Measurements from ENCODE around the gene PRSS8.

PRSS8 gene

GRCh38 chr16:31090540-31090939, 45.0 kb downstream of the PRSS8 start:
- ATAC-seq (ENCODE audit: low read depth): no peak
- H3K4me3 Mint-ChIP-seq: no peak overlapping the region
- H3K9me3 Mint-ChIP-seq: no peaks in the 10 kb centered on the region
- no peak for DNase-seq (ENCODE audit: low spot score in 2 of 2)
- H3K36me3 Mint-ChIP-seq: peaks cover 6% of the 10 kb centered on the region
- no peaks in the 10 kb centered on the region for H3K27me3 Mint-ChIP-seq
- peaks cover 11% of the 10 kb centered on the region for H3K4me1 Mint-ChIP-seq
- no peak overlapping the region for H3K27ac Mint-ChIP-seq

DNA sequence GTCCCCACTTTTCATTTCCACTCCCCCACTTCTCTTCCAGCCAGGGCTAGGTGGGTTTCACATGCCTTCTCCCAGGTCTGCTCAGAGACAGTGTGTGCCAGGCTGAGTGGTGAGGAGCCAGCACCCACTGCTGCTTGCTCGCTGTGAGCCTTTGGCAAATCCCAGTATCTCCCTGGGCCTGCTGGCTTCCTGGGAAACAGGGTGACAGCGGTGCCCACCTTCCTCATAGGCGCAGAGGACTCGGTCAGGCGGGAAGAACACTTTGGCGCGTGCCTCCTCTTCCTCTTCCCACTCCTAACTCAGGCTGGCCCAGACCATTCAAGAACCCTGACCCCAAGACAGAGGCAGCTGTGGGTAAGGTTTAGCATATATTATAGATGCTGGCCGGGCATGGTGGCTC, 46.3 kb downstream of the PRSS8 start:
- H3K36me3 Mint-ChIP-seq: peaks cover 6% of the 10 kb centered on the region
- no peak overlapping the region for H3K4me3 Mint-ChIP-seq

GRCh38 chr16:31088459-31089183, 46.9 kb downstream of the PRSS8 start, which contains the start of gene PRSS53:
Gene PRSS53 (minus strand): TSS chr16:31088943. CDS start chr16:31088809, 134 bp downstream.
- DNase-seq (ENCODE audit: low spot score in 2 of 2) (no peak), ATAC-seq (ENCODE audit: low read depth) (no peak)
- Mint-ChIP-seq H3K27ac (no peak within 1 kb of the TSS), H3K4me3 (no peak within 1 kb of the TSS), H3K9me3 (no peaks in the 10 kb centered on the region), H3K36me3 (peaks cover 6% of the 10 kb centered on the region), H3K4me1 (peaks cover 2% of the 10 kb centered on the region), H3K27me3 (no peaks in the 10 kb centered on the region)

More for the DNA sequence above, 46.3 kb downstream of the PRSS8 start:
- H3K27ac Mint-ChIP-seq: no peak overlapping the region
- H3K27me3 Mint-ChIP-seq: no peaks in the 10 kb centered on the region
- ATAC-seq (ENCODE audit: low read depth): no peak
- DNase-seq (ENCODE audit: low spot score in 2 of 2): no peak
- peaks cover 7% of the 10 kb centered on the region for H3K4me1 Mint-ChIP-seq
- no peaks in the 10 kb centered on the region for H3K9me3 Mint-ChIP-seq

DNA sequence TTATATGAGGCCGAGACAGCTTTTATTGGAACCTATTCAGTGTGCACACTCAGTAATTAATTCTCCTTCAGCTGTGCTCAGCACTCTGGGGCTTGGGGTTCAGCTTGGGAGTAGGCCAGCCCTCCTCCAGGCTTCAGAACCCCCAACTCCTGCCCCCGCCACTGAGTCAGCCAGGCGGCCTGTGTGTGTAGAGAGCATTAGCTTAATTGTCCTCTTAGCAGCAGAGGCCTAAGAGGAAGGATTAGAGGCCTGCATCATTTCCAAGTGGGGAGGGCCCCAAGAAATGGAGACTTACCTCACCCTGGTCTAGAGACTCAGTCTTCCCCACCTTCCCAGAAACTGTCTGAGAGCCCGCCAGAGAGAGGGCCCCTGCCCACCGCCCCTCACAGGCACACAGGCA, 47.6 kb downstream of the PRSS8 start:
- DNase-seq (ENCODE audit: low spot score in 2 of 2): no peak
- H3K4me3 Mint-ChIP-seq: no peak overlapping the region
- H3K27ac Mint-ChIP-seq: no peak overlapping the region
- no peaks in the 10 kb centered on the region for H3K27me3 Mint-ChIP-seq
- H3K9me3 Mint-ChIP-seq: no peaks in the 10 kb centered on the region
- peaks cover 6% of the 10 kb centered on the region for H3K36me3 Mint-ChIP-seq
- no peak for ATAC-seq (ENCODE audit: low read depth)
- H3K4me1 Mint-ChIP-seq: no peaks in the 10 kb centered on the region

DNA sequence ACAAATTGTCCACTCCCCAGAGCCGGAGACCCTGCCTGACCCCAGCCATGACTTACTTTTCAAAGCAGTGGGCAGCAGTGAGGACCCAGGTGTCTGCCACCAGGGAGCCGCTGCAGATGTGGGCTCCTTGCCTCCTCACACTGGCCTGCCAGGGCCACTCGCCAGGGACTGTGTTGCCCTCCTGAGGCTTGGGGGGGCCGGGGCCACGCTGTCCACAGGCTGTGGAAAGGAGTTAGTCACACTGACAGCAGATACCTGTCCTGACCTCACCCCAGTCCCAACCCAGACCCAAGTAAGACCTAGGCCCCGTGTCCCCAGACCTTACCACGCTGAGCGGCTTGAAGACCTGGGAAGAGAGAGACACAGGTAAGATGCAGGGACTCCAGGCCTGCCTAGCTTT, 48.0 kb downstream of the PRSS8 start:
- H3K27ac Mint-ChIP-seq: no peak overlapping the region
- DNase-seq (ENCODE audit: low spot score in 2 of 2): no peak

GRCh38 chr16:31086629-31086906, 49.0 kb downstream of the PRSS8 start:
- no peak for ATAC-seq (ENCODE audit: low read depth)
- Mint-ChIP-seq H3K36me3 (peaks cover 9% of the 10 kb centered on the region), H3K4me3 (no peak overlapping the region), H3K4me1 (peaks cover 6% of the 10 kb centered on the region), H3K27me3 (no peaks in the 10 kb centered on the region), H3K9me3 (no peaks in the 10 kb centered on the region), H3K27ac (no peak overlapping the region)
- no peak for DNase-seq (ENCODE audit: low spot score in 2 of 2)

More for the DNA sequence above, 48.0 kb downstream of the PRSS8 start:
- Mint-ChIP-seq H3K27me3 (no peaks in the 10 kb centered on the region), H3K36me3 (peaks cover 6% of the 10 kb centered on the region), H3K4me1 (no peaks in the 10 kb centered on the region), H3K9me3 (no peaks in the 10 kb centered on the region), H3K4me3 (no peak overlapping the region)
- no peak for ATAC-seq (ENCODE audit: low read depth)

DNA sequence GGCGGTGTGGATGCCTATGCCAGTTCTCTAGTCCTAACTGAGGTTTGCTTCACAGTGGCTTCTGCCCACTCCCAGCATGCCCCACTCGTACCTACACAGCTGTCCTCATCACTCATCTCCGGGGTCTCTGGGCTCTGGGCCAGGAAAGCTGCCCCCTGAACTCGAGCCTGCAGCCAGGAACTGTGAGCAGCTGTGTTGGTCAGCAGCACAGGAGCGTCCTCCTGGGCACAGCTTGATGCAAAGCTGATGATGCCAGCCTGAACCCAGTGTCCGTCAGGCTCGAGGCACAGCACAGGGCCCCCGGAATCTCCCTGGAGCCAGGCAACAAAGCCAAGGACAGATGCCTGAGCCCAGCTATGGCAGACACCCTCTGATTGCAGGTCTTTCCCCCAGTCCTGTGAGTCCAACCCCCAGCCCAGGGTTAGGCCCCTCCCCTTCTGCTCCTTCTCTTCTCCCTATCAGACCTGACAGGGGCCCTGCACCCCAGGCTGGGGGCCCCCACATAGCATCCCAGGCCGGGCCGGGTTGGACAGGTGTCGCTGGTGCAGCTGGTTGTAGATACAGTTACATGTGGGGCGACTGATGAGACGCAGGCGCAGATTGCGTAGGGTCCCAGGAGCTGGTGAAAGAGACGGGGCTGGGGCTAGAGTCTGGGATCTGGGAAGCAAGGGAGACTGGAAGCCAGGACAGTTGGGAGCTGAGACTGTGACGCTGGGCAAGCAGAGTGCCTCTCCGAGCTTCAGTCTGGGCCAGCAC, 49.5 kb downstream of the PRSS8 start:
- Mint-ChIP-seq H3K27ac (no peak overlapping the region), H3K27me3 (no peaks in the 10 kb centered on the region), H3K4me3 (no peak overlapping the region), H3K9me3 (no peaks in the 10 kb centered on the region), H3K4me1 (peaks cover 8% of the 10 kb centered on the region), H3K36me3 (peaks cover 9% of the 10 kb centered on the region)
- ATAC-seq (ENCODE audit: low read depth) (no peak), DNase-seq (ENCODE audit: low spot score in 2 of 2) (no peak)

GRCh38 chr16:31085411-31085810, 50.1 kb downstream of the PRSS8 start:
- Mint-ChIP-seq H3K4me1 (peaks cover 9% of the 10 kb centered on the region), H3K36me3 (peaks cover 7% of the 10 kb centered on the region), H3K27ac (no peak overlapping the region)

DNA sequence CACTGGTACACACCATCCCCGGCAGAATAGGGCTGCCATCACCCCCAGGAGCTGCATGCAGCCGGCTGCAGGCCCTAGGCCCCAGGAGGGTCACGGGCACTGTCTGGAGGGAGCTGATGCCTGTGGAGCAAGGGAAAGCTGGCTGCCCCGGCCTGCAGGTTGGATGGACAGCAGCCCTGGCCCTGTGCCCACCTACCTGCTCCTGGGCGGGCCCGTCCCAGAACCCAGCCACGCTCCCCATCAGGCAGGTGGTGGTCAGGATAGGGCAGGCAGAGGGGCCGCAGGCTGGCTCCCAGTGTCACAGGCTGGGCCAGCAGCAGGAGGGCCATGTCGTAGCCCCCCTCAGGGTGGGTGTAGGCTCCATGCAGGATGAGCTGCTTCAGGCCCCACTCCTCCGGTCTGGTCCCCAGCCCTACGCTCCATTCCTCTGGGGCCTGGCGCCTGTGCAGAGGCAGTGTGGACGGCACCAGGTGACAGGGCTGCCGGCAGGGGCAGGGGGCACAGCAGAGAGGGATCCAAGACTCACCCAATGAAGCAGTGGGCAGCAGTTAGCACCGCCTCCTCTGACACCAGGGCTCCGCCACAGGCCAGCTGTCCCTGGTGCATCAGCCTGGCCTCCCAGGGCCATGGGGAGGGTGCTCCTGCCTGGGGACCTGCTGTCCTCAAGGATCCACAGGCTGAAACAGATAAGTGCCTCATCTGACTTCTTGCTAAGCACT, 50.8 kb downstream of the PRSS8 start:
- H3K9me3 Mint-ChIP-seq: no peaks in the 10 kb centered on the region
- peaks cover 8% of the 10 kb centered on the region for H3K36me3 Mint-ChIP-seq
- H3K27ac Mint-ChIP-seq: no peak overlapping the region
- peaks cover 11% of the 10 kb centered on the region for H3K4me1 Mint-ChIP-seq
- H3K27me3 Mint-ChIP-seq: no peaks in the 10 kb centered on the region
- no peak overlapping the region for H3K4me3 Mint-ChIP-seq
- DNase-seq (ENCODE audit: low spot score in 2 of 2) (no peak), ATAC-seq (ENCODE audit: low read depth) (no peak)

More at GRCh38 chr16:31085411-31085810, 50.1 kb downstream of the PRSS8 start:
- Mint-ChIP-seq H3K27me3 (no peaks in the 10 kb centered on the region), H3K9me3 (no peaks in the 10 kb centered on the region), H3K4me3 (no peak overlapping the region)
- no peak for ATAC-seq (ENCODE audit: low read depth)
- no peak for DNase-seq (ENCODE audit: low spot score in 2 of 2)

GRCh38 chr16:31083981-31084380, 51.5 kb downstream of the PRSS8 start:
- no peak overlapping the region for H3K27ac Mint-ChIP-seq
- no peaks in the 10 kb centered on the region for H3K9me3 Mint-ChIP-seq
- ATAC-seq (ENCODE audit: low read depth): no peak
- peaks cover 14% of the 10 kb centered on the region for H3K4me1 Mint-ChIP-seq
- DNase-seq (ENCODE audit: low spot score in 2 of 2): no peak
- H3K27me3 Mint-ChIP-seq: no peaks in the 10 kb centered on the region
- H3K4me3 Mint-ChIP-seq: no peak overlapping the region
- H3K36me3 Mint-ChIP-seq: peaks cover 9% of the 10 kb centered on the region

- Mint-ChIP-seq H3K9me3 (no peaks in the 10 kb centered on the region), H3K27me3 (no peaks in the 10 kb centered on the region), H3K4me1 (peaks cover 14% of the 10 kb centered on the region), H3K4me3 (no peak overlapping the region), H3K36me3 (peaks cover 13% of the 10 kb centered on the region), H3K27ac (no peak overlapping the region)
- DNase-seq (ENCODE audit: low spot score in 2 of 2) (no peak), ATAC-seq (ENCODE audit: low read depth) (no peak)
Observed at GRCh38 chr16:31083556-31083955, 52.0 kb downstream of the PRSS8 start.

GRCh38 chr16:31083081-31083480, 52.4 kb downstream of the PRSS8 start:
- no peak overlapping the region for H3K27ac Mint-ChIP-seq
- H3K9me3 Mint-ChIP-seq: no peaks in the 10 kb centered on the region
- H3K36me3 Mint-ChIP-seq: peaks cover 16% of the 10 kb centered on the region
- no peak overlapping the region for H3K4me3 Mint-ChIP-seq
- peaks cover 14% of the 10 kb centered on the region for H3K4me1 Mint-ChIP-seq
- DNase-seq (ENCODE audit: low spot score in 2 of 2) (no peak), ATAC-seq (ENCODE audit: low read depth) (no peak)
- no peaks in the 10 kb centered on the region for H3K27me3 Mint-ChIP-seq

GRCh38 chr16:31082368-31083045, 53.0 kb downstream of the PRSS8 start:
- Mint-ChIP-seq H3K4me1 (peaks cover 14% of the 10 kb centered on the region), H3K9me3 (no peaks in the 10 kb centered on the region), H3K27me3 (no peaks in the 10 kb centered on the region), H3K36me3 (peaks cover 21% of the 10 kb centered on the region), H3K27ac (peak overlapping the region; percentile 77), H3K4me3 (no peak overlapping the region)
- no peak for DNase-seq (ENCODE audit: low spot score in 2 of 2)
- ATAC-seq (ENCODE audit: low read depth): no peak
